K562 (cell line): ENCODE data around the gene NFIC. TPM values are rescaled to one million over a fixed set of nuclear protein-coding genes. Genes with fewer than 3 reads are reported as not detected.

ENCODE experiments used
- ATAC-seq: fragments of 200-7000 bp; cut with Tn5 transposase; 3 replicates; pipeline ENCODE4 v1.9.1; 2020; ENCODE audit warnings: moderate library complexity
- BruUV-seq: library from RNA; stranded (reverse); fragments of 400-500 nt; replicated peaks from 2 replicates; lab custom pipeline; 2021; lab: Mats Ljungman, UMichigan
- CTCF ChIA-PET: fragments of 300-600 bp; formaldehyde crosslinking; extraction: SDS; loops from one replicate; lab custom pipeline; 2021; ENCODE audit warnings: low intra/inter-chr PET ratio; lab: Yijun Ruan, JAX
- POLR2A ChIA-PET: fragments of 300-600, 350-650 bp; sonication (Branson Sonifier 250); formaldehyde crosslinking; extraction: SDS; loops from one replicate; lab custom pipeline; 2021; ENCODE audit warnings: antibody characterized with exemption, inconsistent platforms; lab: Yijun Ruan, JAX
- DNase-seq, 4 experiments: peaks; one replicate each; pipeline versions ENCODE4 v3.0.0 to v3.0.0-alpha.2; 2011 to 2018; ENCODE audit warnings: low spot score in 3 of 4, mixed read lengths in 3 of 4; ENCODE audit errors: extremely low read depth in 1 of 4
- FAIRE-seq: peaks from 2 replicates; lab custom pipeline; 2011; peaks lifted over from hg19 to GRCh38; lab: Jason Lieb, UNC
- H2AFZ ChIP-seq: 2 replicates; pipeline ENCODE4 v1.6.0; 2011; ENCODE audit warnings: low read depth, low read length, control low read depth, inconsistent platforms
- H3K27ac ChIP-seq: fragments of 200-600 bp; 3 replicates; pipeline ENCODE4 v1.8.0; 2011; ENCODE audit warnings: low read depth, mild to moderate bottlenecking, control low read depth, inconsistent platforms, low read length, moderate library complexity, mixed read lengths; ENCODE audit errors: extremely low read depth
- H3K27me3 ChIP-seq, 2 experiments: fragments of 300-600 bp in 1 of 2; 2 replicates in 1 of 2; 3 replicates in 1 of 2; pipeline versions ENCODE4 v1.6.0 to v1.8.0; 2011; ENCODE audit warnings: inconsistent platforms in 2 of 2, low read length in 2 of 2, mild to moderate bottlenecking in 1 of 2, mixed read lengths in 1 of 2, moderate library complexity in 1 of 2; ENCODE audit not compliant: control insufficient read depth in 2 of 2, insufficient read depth in 2 of 2
- H3K36me3 ChIP-seq: fragments of 300-600 bp; 3 replicates; pipeline ENCODE4 v1.8.0; 2011; ENCODE audit warnings: mild to moderate bottlenecking, low read length, inconsistent platforms; ENCODE audit not compliant: control insufficient read depth, insufficient read depth
- H3K4me1 ChIP-seq, 2 experiments: fragments of 200-600 bp in 1 of 2; replicated peaks in 1 of 2; 2 replicates in 1 of 2; 3 replicates in 1 of 2; pipeline versions ENCODE4 v1.5.1 to v1.8.0; 2011; ENCODE audit warnings: inconsistent platforms in 2 of 2, low read length in 2 of 2, mild to moderate bottlenecking in 1 of 2, mixed read lengths in 1 of 2, moderate library complexity in 1 of 2; ENCODE audit not compliant: control insufficient read depth in 2 of 2, insufficient read depth in 2 of 2
- H3K4me2 ChIP-seq: 2 replicates; pipeline ENCODE4 v1.6.1; 2011; ENCODE audit warnings: low read length, control low read depth, inconsistent platforms, mixed read lengths; ENCODE audit not compliant: insufficient read depth
- H3K4me3 ChIP-seq: fragments of 200-600 bp; sonication (generic), shearing (Covaris generic); 2 replicates; pipeline ENCODE4 v1.5.1; 2016; ENCODE audit warnings: control low read depth, inconsistent platforms
- H3K79me2 ChIP-seq: fragments of 200-600 bp; 3 replicates; pipeline ENCODE4 v1.8.0; 2011; ENCODE audit warnings: low read length, inconsistent platforms; ENCODE audit not compliant: control insufficient read depth, insufficient read depth
- H3K9ac ChIP-seq, 2 experiments: 2 replicates each; pipeline versions ENCODE4 v1.6.0 to v1.6.1; 2011; ENCODE audit warnings: low read depth in 2 of 2, low read length in 2 of 2, control low read depth in 1 of 2, inconsistent platforms in 1 of 2, mild to moderate bottlenecking in 1 of 2, mixed read lengths in 1 of 2; ENCODE audit not compliant: insufficient read depth in 1 of 2
- H3K9me1 ChIP-seq: one replicate; pipeline ENCODE4 v1.6.0; 2011; ENCODE audit warnings: inconsistent platforms, mild to moderate bottlenecking, low read length, moderate library complexity; ENCODE audit not compliant: control insufficient read depth, insufficient read depth
- H3K9me3 ChIP-seq: replicated peaks from 2 replicates; pipeline ENCODE4 v1.5.1; 2011; ENCODE audit warnings: low read depth, low read length, inconsistent platforms; ENCODE audit not compliant: control insufficient read depth, insufficient read depth
- H4K20me1 ChIP-seq: replicated peaks from 2 replicates; pipeline ENCODE4 v1.6.1; 2011; ENCODE audit warnings: low read length, inconsistent platforms, mixed read lengths; ENCODE audit not compliant: control insufficient read depth, insufficient read depth
- ARID2 ChIP-seq: fragments of 450-650 bp; IDR thresholded peaks from 2 replicates; pipeline ENCODE4 v1.6.1; 2017; ENCODE audit warnings: antibody characterized with exemption, mild to moderate bottlenecking
- BRD4 ChIP-seq: fragments of 200-600 bp; sonication (generic); IDR thresholded peaks from 2 replicates; pipeline ENCODE4 v1.6.1; 2017; ENCODE audit warnings: inconsistent platforms
- CTCF ChIP-seq, 3 experiments: IDR thresholded peaks in 2 of 3; conservative IDR thresholded peaks in 1 of 3; 2 replicates each; pipeline ENCODE4 v1.5.1; 2011 to 2012; ENCODE audit warnings: low read length in 3 of 3, mild to moderate bottlenecking in 3 of 3, control low read depth in 2 of 3, improper control_type of control experiment in 1 of 3, inconsistent platforms in 1 of 3, low read depth in 1 of 3, mixed read lengths in 1 of 3, moderate library complexity in 1 of 3; ENCODE audit not compliant: insufficient read depth in 2 of 3
- DIDO1 ChIP-seq: fragments of 450-650 bp; IDR thresholded peaks from 2 replicates; pipeline ENCODE4 v1.6.1; 2016; ENCODE audit warnings: low read depth, missing biosample characterization, missing genetic modification characterization
- DPF2 ChIP-seq: fragments of 450-650 bp; IDR thresholded peaks from 2 replicates; pipeline ENCODE4 v1.6.1; 2016
- GABPA ChIP-seq: fragments of 200-800 bp; sonication (Bioruptor generic); conservative IDR thresholded peaks from 2 replicates; pipeline ENCODE4 v1.6.1; 2016; ENCODE audit warnings: low read depth, missing genetic modification characterization, missing compliant biosample characterization
- HEY1 ChIP-seq: fragments of 250-450 bp; sonication (Bioruptor Pico); IDR thresholded peaks from 2 replicates; pipeline ENCODE4 v1.5.0; 2020; ENCODE audit warnings: mild to moderate bottlenecking, moderate library complexity, borderline replicate concordance
- NCOA1 ChIP-seq: fragments of 450-650 bp; IDR thresholded peaks from 2 replicates; pipeline ENCODE4 v1.6.1; 2016; ENCODE audit warnings: low read depth
- RB1 ChIP-seq: fragments of 450-650 bp; IDR thresholded peaks from 2 replicates; pipeline ENCODE4 v1.6.1; 2017; ENCODE audit warnings: low read depth, mild to moderate bottlenecking
- ZNF41 ChIP-seq: fragments of 250-450 bp; sonication (Bioruptor Pico); conservative IDR thresholded peaks from 2 replicates; pipeline ENCODE4 v1.4.0; 2020; ENCODE audit warnings: mild to moderate bottlenecking
- ZNF551 ChIP-seq: fragments of 250-450 bp; sonication (Bioruptor Pico); IDR thresholded peaks from 2 replicates; pipeline ENCODE4 v1.5.0; 2021; ENCODE audit warnings: mild to moderate bottlenecking, moderate library complexity
- ZNF764 ChIP-seq: fragments of 250-450 bp; sonication (Bioruptor Pico); IDR thresholded peaks from 2 replicates; pipeline ENCODE4 v1.4.0; 2020; ENCODE audit warnings: low read depth, mild to moderate bottlenecking, moderate library complexity
- WGBS: fragments of 100-300 bp; shearing (Covaris generic); methylation state at CpG from one replicate; pipeline ENCODE4 v1.1.6; 2016; ENCODE audit warnings: low coverage, mixed read lengths; ENCODE audit not compliant: insufficient coverage; ENCODE audit errors: missing lambda C conversion rate; 5-methylcytosine and 5-hydroxymethylcytosine counted together
- in situ Hi-C: fragments of 300-500 bp; cut with MboI; formaldehyde crosslinking; loops from 4 replicates; pipeline ENCODE4 v1.15.0; 2018; ENCODE audit warnings: inconsistent platforms, mixed read lengths
- intact Hi-C: fragments of 100-400 bp; cut with micrococcal nuclease; formaldehyde crosslinking; loops from 2 replicates; pipeline ENCODE4 v1.14.2; 2022
- polyA plus RNA-seq, 8 experiments: library from polyadenylated mRNA; depleted of rRNA in 4 of 8; stranded (reverse) in 5 of 8; unstranded in 3 of 8; fragments of >200 nt; fragmentation: Nextera tagmentation in 2 of 8; fragmentation: Illumina TruSeq in 1 of 8; extraction: Ambion mirVana in 2 of 8; extraction: Trizol in 1 of 8; gene quantifications; 2 replicates each; pipeline versions ENCODE4 v1.2.1 to v1.2.3, GENCODE V29; 2011 to 2014; ENCODE audit warnings: inconsistent platforms in 1 of 8, missing spikeins in 1 of 8
- total RNA-seq, 7 experiments: library from RNA; depleted of rRNA in 6 of 7; stranded (reverse); fragments of >200 nt in 6 of 7; fragmentation: Illumina TruSeq in 2 of 7; extraction: Trizol in 2 of 7; gene quantifications; 2 replicates each; pipeline versions ENCODE4 v1.2.1 to v1.2.3, GENCODE V29; 2011 to 2021; ENCODE audit warnings: low replicate concordance in 1 of 7
- TF ChIP-seq, protein P1 (sequence below), 2 experiments: IDR thresholded peaks in 1 of 2; conservative IDR thresholded peaks in 1 of 2; 2 replicates each; pipeline ENCODE4 v1.6.1; 2016; ENCODE audit warnings: low read depth in 2 of 2, mild to moderate bottlenecking in 1 of 2, missing compliant biosample characterization in 1 of 2, missing genetic modification characterization in 1 of 2, moderate library complexity in 1 of 2
- TF ChIP-seq, protein P2 (sequence below): sonication (generic); formaldehyde crosslinking; IDR thresholded peaks from 2 replicates; pipeline ENCODE4 v1.8.0; 2023; ENCODE audit warnings: mild to moderate bottlenecking, missing genetic modification reagents
- TF ChIP-seq, protein P3 (sequence below): fragments of 250-450 bp; sonication (Bioruptor Pico); IDR thresholded peaks from 2 replicates; pipeline ENCODE4 v1.5.0; 2021; ENCODE audit warnings: mild to moderate bottlenecking, borderline replicate concordance

NFIC gene
- total and polyA plus RNA-seq, 9 of the 15 experiments (the other 6 are each of a cell fraction or from before 2014, with no cell fraction given), result 0.71 to 62.1 (median 6.9) TPM

DNA sequence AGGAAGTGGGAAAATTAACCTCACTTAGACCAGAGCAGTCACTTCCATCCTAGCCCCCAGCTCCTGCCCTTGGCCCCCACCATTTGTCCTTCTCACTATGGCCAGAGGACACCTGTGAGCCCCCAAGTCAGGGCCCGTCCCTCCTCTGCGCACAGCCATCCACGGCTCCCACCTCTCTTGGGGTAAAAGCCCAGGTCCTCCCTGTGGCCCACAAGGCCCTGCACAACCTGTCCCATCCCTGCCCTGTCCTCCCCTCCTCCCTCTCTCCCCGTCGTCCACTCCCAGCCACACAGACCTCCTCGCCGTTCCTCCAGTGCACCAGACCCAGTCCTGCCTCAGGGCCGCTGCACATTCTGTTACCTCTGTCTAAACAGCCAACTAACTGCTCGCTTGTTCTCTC is 60.0 kb downstream of the NFIC start:
- peaks cover 8% of the 10 kb centered on the region for H4K20me1 ChIP-seq
- peaks cover 40% of the 10 kb centered on the region; the same call in 2 of the 3 replicates for H3K36me3 ChIP-seq
- TF ChIP-seq GABPA (no peak), RB1 (no peak), NCOA1 (no peak), DPF2 (no peak), ARID2 (no peak), DIDO1 (tag) (no peak), CTCF (IDR thresholded peaks at IDR 0.05 in 2 of 3, conservative IDR thresholded peaks at IDR 0.05 in 1 of 3; ENCODE audit: insufficient read depth in 2 of 3, low read depth in 1 of 3, low read length in 3 of 3) (no peak), HEY1 (CRISPR knock-in tag) (no peak), BRD4 (no peak), ZNF41 (CRISPR knock-in tag) (no peak), ZNF551 (CRISPR knock-in tag) (no peak), ZNF764 (no peak)
- TF ChIP-seq, protein P1, sequence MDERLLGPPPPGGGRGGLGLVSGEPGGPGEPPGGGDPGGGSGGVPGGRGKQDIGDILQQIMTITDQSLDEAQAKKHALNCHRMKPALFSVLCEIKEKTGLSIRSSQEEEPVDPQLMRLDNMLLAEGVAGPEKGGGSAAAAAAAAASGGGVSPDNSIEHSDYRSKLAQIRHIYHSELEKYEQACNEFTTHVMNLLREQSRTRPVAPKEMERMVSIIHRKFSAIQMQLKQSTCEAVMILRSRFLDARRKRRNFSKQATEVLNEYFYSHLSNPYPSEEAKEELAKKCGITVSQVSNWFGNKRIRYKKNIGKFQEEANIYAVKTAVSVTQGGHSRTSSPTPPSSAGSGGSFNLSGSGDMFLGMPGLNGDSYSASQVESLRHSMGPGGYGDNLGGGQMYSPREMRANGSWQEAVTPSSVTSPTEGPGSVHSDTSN (CRISPR knock-in tag; IDR thresholded peaks at IDR 0.05; ENCODE audit: low read depth), result no peak
- TF ChIP-seq, protein P1 (tag; conservative IDR thresholded peaks at IDR 0.05; ENCODE audit: low read depth), result no peak
- TF ChIP-seq, protein P2, sequence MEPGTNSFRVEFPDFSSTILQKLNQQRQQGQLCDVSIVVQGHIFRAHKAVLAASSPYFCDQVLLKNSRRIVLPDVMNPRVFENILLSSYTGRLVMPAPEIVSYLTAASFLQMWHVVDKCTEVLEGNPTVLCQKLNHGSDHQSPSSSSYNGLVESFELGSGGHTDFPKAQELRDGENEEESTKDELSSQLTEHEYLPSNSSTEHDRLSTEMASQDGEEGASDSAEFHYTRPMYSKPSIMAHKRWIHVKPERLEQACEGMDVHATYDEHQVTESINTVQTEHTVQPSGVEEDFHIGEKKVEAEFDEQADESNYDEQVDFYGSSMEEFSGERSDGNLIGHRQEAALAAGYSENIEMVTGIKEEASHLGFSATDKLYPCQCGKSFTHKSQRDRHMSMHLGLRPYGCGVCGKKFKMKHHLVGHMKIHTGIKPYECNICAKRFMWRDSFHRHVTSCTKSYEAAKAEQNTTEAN (CRISPR knock-in tag), result no peak
- TF ChIP-seq, protein P3, sequence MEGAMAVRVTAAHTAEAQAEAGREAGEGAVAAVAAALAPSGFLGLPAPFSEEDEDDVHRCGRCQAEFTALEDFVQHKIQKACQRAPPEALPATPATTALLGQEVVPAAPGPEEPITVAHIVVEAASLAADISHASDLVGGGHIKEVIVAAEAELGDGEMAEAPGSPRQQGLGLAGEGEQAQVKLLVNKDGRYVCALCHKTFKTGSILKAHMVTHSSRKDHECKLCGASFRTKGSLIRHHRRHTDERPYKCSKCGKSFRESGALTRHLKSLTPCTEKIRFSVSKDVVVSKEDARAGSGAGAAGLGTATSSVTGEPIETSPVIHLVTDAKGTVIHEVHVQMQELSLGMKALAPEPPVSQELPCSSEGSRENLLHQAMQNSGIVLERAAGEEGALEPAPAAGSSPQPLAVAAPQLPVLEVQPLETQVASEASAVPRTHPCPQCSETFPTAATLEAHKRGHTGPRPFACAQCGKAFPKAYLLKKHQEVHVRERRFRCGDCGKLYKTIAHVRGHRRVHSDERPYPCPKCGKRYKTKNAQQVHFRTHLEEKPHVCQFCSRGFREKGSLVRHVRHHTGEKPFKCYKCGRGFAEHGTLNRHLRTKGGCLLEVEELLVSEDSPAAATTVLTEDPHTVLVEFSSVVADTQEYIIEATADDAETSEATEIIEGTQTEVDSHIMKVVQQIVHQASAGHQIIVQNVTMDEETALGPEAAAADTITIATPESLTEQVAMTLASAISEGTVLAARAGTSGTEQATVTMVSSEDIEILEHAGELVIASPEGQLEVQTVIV, result no peak
- intact Hi-C loops (loop anchor here (5.0 kb wide), 1 partner anchor 84 kb away; no protein-coding TSS in a partner anchor), in situ Hi-C loops (no loop called here)
- peaks cover 0 to 36% of the 10 kb centered on the region in 2 experiments for H3K4me1 ChIP-seq
- BruUV-seq, result no TSS peak
- no peaks in the 10 kb centered on the region for H3K9me1 ChIP-seq
- H3K79me2 ChIP-seq, result peaks cover 38% of the 10 kb centered on the region
- no peak overlapping the region for H3K4me3 ChIP-seq
- no peak overlapping the region for H3K9ac ChIP-seq
- 92% methylated on average over 9 of the region's 9 CpGs for WGBS
- CTCF ChIA-PET, result no interaction called here
- DNase-seq (no peak), FAIRE-seq (no peak), ATAC-seq (no peak)
- POLR2A ChIA-PET, result no interaction called here
- H2AFZ ChIP-seq, result no peak overlapping the region
- H3K4me2 ChIP-seq, result no peak overlapping the region
- no peaks in the 10 kb centered on the region for H3K9me3 ChIP-seq
- no peaks in the 10 kb centered on the region for H3K27me3 ChIP-seq
- no peak overlapping the region for H3K27ac ChIP-seq
